ENCODE results near the gene FOXJ1.
"Not testable (repeated sequence)": the region's sequence is repeated elsewhere in the genome, so short reads cannot be mapped to it uniquely, and the experiment has no call there.

The FOXJ1 gene

GRCh38 chr17:76141212-76142038 lies at the start of gene FOXJ1:
TSS of gene FOXJ1 (minus strand) at chr17:76141245. CDS start at chr17:76140395, 850 bp downstream.
- DNase-seq: peak; percentile 97

- DNase-seq: no peak
These were observed 48.7 kb upstream of the FOXJ1 start for GRCh38 chr17:76189741-76190140.

DNA sequence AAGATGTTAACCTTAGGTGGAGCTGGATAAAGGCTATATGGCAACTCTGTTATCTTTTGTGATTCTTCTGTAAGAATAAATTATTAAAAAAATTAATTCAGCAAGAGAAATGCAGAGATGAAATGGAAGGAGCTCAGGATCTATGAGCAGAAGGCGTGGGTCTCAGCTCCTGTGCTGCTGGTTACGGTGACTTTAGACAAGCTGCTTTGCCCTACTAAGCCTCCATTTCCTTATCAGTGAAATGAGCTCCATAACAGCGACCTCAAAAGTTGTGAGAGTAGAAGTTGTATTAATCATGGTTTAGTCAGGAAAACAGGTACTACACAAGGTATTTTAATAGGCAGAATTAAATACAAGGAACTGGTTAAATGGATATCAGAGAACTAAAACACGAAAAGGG lies 48.2 kb upstream of the FOXJ1 start:
- no peak for DNase-seq

- DNase-seq: no peak
These were observed 47.4 kb upstream of the FOXJ1 start for GRCh38 chr17:76188213-76189016.

DNA sequence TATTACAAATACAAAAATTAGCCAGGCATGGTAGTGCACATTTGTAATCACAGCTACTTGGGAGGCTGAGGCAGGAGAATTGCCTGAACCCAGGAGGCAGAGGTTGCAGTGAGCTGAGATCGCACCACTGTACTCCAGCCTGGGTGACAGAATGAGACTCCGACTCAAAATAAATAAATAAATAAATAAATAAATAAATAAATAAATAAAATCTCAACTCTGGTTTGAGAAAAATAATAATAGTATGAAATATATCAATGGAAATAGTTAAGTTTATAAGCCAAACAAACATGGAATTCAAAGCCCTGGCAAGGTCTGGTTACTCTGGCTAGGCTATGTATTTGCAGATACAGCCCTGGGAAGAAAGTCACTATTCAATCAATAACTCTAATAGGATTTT lies 45.7 kb upstream of the FOXJ1 start:
- not testable (repeated sequence) for DNase-seq

- no peak for DNase-seq
These were observed 43.2 kb upstream of the FOXJ1 start for GRCh38 chr17:76184290-76184689.

- peak; percentile 93 for DNase-seq
These were observed 41.1 kb upstream of the FOXJ1 start for GRCh38 chr17:76182016-76182764.

DNA sequence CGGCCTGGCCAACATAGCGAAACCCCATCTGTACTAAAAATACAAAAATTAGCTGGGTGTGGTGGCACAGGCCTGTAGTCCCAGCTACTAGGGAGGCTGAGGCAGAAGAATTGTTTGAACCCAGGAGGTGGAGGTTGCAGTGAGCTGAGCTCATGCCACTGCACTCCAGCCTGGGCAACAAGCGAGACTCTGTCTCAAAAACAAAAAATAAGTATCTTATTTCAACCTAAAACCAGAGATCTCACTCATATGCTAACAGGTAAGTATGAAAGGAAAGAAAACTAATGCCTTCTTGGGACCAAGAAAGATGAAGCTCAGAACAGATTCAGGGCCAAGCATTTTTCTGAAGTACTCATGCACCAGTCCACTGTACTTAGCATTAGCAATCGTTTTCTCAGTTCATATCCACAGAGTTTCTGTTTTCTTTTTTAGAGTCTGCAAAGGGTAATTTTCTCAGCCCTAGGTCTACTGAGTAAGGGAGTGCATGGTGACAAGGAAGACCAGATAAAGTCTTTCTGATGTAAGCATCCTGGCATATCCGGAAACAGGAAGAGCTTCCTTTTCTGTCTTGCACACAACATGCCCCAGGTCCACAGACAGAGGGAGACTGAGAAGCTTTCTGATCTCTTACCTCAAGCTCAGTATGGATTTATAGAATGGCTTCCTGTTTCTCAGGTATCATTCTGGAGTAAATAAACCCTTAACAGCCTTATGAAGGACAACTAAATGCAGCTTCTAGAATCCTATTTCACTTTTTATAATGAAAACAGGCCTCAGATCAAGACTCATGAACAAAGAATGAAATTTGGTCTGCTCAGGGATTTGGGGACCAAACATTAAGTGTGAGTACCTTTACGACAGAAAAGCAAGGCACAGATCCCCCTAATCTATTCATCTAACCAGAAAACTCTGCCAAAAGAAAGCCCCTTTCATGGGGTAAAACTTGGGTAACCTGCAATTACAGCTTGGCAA lies 38.7 kb upstream of the FOXJ1 start:
- DNase-seq: peak; percentile 79

- no peak for DNase-seq
These were observed 37.1 kb upstream of the FOXJ1 start for GRCh38 chr17:76178124-76178523.

DNA sequence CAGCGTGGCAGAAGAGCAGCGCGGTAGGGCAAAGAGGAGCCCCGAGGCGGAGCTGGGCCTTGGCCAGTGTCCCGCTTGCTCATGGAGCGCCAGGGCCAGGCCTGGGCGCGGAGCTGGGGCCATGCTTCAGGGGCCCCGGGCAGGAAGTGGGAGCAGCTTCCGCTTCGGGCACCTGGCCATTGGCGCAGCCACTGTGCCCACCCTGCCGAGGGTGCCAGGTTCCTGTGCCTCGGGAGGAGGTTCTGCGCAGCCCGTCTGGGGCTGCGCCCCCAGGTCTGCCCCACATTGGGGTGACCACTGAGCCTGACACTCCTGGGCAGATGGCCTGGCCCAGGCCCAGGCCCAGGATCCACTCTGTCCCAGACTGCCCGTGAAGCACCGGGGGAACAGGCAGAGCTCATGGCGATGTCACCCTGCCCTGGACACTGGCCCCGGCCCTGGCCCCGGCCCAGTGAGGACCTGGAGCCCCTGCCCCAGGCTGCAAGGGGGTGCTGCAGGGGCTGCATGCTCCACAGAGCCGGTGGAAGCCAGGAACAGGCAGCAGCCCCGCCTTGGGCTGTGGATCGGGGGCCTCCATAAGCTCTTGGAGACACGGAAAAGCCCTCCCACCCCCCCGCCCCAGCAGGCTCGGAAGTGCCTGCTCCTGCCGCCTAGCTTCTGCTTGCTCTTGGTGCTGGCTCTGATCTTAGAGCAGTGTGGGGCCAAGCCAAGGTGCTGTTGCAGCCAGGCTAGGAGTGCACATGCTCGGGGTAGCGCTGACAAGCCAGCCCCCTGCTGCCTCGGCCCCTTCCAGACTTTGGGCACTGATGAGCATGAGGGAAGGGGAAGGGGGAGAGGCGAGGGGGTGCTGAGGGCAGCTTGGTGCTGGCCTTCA lies 35.9 kb upstream of the FOXJ1 start:
- DNase-seq: no peak

- no peak for DNase-seq
These were observed 33.0 kb upstream of the FOXJ1 start for GRCh38 chr17:76174037-76174436.

- no peak for DNase-seq
These were observed 32.4 kb upstream of the FOXJ1 start for GRCh38 chr17:76173474-76173873.

DNA sequence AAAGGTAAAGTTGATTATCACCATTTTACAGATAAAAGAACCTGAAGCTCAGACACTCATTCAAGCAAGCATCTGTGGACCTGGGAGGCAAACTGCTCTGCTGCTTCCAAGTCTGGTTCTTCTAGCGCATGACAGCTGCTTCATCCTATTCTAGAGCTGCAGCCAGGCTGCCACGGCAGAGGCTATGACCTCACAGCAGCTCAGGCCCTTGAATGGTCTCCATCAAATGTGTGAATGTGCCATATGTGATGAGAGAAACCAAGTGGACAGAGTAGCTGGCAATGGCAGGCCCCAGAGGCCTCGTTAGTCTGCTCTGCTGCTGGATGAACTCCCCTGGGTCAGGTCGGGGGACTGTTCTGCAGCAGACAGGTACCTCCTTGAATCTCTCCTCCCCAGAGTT lies 30.7 kb upstream of the FOXJ1 start:
- DNase-seq: no peak

DNA sequence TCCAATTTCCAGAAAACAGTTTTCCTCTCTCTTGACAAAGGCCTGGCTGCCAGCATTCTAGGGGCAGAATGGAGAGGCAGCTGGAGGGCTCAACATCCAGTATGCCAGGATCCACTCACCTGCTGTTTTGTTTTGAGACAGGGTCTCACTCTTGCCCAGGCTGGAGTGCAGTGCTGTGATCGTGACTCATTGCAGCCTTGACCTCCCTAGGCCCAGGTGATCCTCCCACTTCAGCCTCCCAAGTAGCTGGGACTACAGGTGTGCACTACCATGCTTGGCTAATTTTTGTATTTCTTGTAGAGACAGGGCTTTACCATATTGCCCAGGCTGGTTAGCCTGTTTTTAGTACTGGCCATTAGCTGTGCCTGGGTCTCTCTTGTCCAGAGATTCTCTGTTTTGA lies 29.1 kb upstream of the FOXJ1 start:
- DNase-seq: no peak

GRCh38 chr17:76166906-76167305 lies 25.9 kb upstream of the FOXJ1 start:
- DNase-seq: no peak

GRCh38 chr17:76166168-76166567 lies 25.1 kb upstream of the FOXJ1 start:
- no peak for DNase-seq

DNA sequence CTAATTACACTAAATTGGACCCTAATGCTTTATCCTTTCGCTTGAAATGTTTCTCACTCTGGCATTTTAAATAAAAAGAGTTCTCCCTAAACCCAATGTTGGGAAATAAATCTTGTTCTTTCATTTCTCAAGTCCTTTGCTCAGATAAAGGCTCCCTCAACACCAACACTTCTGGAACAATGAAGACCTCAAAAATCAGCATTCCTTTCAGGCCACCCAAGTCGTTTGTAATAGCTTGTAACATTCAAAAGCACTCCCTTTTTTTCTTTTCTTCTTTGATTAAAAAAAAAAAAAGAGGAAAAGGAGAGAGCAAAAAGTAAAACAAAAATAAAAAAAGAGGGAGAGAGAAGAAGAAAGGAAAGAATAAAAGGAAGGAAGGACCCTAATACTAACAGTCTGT lies 23.3 kb upstream of the FOXJ1 start:
- DNase-seq: no peak

GRCh38 chr17:76163919-76164318 lies 22.9 kb upstream of the FOXJ1 start:
- no peak for DNase-seq

DNA sequence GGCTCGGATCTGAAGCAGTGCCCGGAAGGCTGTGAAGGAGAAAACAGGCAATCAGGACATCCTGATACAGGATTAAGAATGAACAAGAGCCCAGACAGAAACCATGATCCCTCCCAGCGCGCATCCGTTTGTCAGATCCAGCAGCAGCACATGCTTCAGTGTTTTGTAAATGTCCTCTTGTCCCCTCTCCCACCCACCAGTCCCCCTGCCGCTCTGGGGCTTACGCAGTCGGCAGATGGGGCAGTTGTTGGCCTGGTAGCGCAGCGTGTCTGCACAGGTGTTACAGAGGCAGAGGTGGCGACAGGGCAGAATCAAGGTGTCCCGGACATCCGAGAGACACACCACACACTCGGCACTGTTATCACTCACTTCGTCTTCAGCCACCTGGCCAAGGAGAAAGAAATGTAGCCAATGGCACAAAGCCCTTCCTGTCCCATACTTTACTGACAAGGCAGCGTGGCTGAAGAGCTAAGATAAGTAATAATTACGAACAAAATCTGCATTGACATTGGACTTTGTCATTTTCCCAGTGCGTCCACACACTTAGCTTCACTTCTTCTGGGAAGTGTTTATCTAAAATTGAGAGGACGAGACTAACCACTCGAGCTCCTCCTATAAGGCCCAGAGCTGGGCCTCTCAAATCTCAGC lies 20.7 kb upstream of the FOXJ1 start:
- peak; percentile 74 for DNase-seq

- DNase-seq: peak; percentile 83
These were observed 20.0 kb upstream of the FOXJ1 start for GRCh38 chr17:76160896-76161528.
